HG02973 (cell line): ENCODE data around the gene LZTS2.

Source experiments
- ATAC-seq: cut with Tn5 transposase; IDR thresholded peaks from one replicate; pipeline ENCODE4 v1.9.1; 2021; ENCODE audit warnings: moderate library complexity; ENCODE audit not compliant: unreplicated experiment

The LZTS2 gene

DNA sequence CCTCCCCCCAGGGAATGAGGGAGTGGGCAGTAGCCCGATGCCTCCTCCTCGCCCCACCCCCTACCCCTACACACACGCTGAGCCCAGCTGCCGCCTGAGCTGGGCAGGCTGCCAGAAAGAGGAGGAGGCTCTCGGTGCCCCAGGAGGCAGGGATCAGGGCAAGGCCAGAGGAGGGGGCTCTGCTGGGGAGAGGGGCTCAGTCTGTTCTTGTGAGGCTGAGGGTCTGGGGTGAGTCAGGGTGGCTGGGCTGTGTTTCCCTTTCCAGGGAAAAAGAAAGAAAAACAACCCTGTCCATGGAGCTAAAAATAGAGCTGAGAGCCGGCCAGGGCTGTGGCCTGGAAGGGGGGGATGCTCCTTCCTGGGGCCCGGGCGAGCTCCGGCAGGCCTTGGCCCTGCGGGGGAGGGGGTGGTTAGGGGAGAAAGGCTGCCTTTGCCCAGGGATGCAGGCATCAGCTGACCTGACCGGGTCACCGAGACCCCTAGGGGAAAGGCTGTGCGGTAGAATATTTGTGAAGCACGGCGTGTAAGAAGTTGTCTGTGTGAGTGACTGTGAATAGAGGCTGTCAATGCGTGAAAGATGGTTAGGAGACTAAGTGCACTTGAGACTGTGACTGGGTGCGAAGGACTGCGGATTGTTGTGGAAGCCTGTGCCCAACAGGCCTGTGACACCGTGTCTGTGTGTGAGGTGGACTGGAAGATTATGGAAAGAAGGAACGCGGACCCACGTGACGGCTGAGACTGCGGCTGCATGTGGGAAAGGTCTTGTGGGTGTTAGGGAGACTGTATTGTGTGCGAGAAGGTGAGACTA is 1.2 kb upstream of the LZTS2 start:
- ATAC-seq: no peak

DNA sequence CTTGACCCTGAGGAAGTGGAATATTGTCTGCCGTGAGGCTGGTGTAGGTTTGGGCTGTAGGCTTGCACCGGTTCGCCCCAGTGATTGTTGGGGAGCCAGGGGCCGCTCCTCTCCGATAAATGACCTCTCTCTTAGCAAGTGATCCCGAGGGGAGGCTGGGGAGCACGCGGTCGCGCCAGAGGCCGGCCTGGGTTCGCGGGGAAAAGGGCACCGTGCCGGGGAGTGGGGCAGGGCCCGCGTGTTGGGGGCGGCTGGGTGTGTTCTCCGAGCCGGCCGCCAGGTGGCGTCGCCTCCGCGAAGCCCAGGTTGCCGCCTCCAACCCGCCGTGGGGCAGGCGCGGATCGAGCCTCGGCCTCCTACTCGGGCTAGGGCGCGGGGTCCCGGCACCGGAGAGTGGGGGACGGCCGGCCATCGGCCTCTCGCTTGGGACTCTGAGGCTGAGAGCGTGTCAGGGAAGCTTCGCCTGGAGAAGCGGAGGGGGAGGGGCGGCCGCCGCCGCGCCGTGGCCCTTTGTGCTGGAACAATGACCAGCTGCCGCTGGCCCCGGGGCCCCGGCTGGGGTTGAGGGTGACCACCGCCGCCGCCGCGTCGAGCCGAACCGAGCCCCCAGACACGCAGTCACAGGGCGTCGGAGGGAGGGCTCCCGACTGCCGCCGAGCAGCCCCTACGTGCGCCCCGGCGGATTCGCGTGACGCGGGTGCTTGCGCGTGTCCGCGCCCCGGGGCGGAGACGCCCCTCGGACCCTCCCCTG is 442 bp upstream of the LZTS2 start:
- peak; percentile 27 for ATAC-seq

DNA sequence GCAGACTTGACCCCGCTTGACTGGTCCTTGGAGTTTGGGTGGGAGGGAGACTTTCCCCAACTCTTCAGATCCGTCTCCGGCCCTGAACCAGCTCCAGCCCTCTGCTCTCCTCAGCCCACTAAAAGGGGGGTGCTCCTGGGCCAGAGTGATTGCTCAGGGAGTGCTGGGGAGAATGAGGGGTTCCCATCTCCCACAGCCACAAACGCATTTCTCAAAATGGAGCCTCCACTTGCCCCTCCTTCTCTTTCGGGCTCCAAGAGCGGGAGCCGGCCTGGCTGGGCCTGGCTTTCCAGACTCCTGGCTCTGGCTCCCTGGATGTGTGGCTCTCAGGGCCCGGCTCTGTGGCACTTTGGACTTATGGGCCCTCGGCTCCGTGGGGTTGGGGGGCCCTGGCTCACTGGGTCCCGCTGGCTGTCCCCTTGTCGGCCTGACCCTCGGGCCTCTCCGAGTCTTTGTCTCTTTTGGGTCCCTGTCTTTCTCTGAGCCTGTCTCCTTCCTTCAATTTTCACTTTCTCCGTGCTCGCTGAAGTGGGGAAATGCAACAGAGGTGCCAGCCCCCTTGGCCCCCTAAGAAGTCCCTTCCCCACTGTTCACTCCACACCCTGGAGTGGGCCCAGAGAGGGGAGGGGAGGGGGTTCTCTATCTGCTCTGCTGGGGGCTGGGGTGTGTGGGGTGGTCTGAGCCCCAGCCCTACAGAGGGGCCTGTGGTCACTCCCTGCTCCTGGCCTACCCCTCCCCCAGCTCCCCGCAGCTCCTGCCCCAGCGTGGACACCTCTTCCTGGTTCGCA is 713 bp downstream of the LZTS2 start:
- no peak for ATAC-seq

DNA sequence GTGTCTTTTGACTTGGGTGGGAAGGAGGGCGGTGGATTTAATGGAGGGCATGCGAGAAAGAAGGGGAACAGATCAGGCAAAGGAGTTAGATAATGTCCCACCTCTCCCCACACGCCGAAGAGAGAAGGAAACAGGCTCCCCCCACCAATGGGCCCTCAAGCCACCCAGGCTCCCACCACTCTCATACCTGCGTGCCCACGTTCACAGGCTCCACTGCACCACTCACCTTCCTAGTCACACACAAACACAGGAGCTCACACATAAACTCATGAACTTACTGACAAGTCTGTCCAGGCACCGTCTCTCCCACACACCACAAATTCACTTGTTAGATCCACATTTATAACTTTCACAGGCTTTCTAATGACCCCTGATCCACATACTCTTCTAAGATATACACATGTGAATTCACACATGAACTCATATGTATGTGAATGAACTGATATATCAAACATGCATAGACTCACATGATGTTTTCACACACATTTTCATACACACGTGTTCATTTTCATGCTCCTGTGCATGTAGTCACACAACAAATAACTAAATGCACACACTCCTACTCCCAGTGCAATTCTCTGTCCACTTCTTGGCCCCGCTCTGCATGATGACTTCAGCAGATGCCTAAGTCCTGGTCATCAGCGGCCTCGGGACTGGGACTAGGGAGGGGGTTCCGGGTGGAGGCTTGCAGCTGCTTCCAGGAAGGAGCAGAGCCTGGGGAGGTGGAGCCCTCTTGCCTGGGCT is 1.5 kb downstream of the LZTS2 start:
- no peak for ATAC-seq

DNA sequence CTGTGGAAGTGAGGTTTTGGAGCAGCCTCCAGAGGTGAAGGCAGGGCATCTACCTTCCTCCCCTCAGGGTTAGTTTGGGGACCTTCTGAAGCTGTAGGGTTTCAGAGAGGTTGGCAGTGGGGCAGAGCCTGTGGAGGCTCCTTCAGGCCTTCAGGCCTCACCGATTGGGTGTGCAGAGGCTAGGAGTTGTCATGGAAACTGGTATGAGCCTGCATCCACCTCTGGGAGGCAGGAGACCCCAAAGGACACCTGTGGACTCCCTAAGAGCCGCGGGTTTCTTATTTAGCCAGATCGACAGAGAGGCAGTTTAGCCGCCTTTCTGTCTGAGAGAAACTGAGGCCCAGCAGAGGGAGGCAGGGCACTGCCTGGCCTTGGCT is 2.0 kb downstream of the LZTS2 start:
- ATAC-seq: no peak

DNA sequence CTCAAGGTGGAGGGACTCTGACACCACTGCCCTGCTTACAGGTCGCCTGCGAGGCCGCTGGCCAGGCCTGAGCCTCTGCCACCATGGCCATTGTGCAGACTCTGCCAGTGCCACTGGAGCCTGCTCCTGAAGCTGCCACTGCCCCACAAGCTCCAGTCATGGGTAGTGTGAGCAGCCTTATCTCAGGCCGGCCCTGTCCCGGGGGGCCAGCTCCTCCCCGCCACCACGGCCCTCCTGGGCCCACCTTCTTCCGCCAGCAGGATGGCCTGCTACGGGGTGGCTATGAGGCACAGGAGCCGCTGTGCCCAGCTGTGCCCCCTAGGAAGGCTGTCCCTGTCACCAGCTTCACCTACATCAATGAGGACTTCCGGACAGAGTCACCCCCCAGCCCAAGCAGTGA is 2.8 kb downstream of the LZTS2 start:
- no peak for ATAC-seq

DNA sequence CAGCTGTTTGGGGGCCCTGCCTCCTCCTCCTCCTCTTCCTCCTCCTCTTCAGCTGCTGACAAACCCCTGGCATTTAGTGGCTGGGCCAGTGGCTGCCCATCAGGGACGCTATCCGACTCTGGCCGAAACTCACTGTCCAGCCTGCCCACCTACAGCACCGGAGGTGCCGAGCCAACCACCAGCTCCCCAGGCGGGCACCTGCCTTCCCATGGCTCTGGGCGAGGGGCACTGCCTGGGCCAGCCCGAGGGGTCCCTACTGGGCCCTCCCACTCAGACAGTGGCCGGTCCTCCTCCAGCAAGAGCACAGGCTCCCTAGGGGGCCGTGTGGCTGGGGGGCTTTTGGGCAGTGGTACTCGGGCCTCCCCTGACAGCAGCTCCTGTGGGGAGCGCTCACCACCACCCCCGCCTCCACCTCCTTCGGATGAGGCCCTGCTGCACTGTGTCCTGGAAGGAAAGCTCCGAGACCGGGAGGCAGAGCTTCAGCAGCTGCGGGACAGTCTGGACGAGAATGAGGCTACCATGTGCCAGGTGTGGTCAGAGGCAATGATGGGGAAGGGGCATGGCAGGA is 4.1 kb downstream of the LZTS2 start:
- no peak for ATAC-seq

DNA sequence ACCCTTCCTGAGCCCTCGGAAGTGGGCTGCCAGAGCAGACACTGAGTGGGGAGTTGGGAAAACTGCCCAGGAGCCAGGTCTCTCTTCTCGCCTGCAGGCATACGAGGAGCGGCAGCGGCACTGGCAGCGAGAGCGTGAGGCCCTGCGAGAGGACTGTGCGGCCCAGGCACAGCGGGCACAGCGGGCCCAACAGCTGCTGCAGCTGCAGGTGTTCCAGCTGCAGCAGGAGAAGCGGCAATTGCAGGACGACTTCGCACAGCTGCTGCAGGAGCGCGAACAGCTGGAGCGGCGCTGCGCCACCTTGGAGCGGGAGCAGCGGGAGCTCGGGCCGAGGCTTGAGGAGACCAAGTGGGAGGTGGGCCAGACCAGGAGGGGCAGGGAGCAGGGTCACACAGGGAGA is 5.8 kb downstream of the LZTS2 start:
- ATAC-seq: no peak

DNA sequence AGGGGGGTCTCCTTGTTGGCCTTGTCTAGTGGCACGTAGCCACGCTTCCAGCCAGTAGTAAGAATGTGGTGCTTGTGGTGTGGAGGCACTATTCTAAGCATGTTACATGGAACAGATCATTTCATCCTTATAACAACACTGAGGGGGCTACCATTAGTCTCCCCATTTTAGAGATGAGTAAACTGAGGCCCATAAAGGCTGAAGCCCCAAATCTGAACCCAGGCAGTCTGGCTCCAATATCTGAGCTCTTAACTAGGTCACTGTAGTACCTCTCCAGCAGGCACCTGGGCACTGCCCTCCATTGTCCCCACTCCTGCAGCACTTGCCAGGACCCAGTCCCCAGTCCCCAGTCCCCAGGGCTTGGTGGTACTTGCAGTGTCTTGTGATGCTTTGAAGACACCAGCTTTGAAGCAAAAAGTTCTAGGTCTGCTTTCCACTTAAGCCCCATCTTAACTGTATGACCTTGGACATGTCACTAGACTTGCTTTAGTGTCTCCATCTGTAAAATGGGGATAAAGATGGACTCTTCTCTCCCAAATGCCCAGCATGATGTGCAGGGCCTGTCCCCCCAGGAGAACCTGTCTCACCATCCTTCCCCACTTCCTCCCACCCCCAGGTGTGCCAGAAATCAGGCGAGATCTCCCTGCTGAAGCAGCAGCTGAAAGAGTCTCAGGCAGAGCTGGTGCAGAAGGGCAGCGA is 6.4 kb downstream of the LZTS2 start:
- ATAC-seq: no peak

DNA sequence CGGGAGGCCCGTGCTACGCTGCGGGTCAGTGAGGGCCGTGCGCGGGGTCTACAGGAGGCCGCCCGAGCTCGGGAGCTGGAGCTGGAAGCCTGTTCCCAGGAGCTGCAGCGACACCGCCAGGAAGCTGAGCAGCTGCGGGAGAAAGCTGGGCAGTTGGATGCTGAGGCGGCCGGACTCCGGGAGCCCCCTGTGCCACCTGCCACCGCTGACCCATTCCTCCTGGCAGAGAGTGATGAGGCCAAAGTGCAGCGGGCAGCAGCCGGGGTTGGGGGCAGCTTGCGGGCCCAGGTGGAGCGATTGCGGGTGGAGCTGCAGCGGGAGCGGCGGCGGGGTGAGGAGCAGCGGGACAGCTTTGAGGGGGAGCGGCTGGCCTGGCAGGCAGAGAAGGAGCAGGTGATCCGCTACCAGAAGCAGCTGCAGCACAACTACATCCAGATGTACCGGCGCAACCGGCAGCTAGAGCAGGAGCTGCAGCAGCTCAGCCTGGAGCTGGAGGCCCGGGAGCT is 7.0 kb downstream of the LZTS2 start:
- ATAC-seq: no peak

DNA sequence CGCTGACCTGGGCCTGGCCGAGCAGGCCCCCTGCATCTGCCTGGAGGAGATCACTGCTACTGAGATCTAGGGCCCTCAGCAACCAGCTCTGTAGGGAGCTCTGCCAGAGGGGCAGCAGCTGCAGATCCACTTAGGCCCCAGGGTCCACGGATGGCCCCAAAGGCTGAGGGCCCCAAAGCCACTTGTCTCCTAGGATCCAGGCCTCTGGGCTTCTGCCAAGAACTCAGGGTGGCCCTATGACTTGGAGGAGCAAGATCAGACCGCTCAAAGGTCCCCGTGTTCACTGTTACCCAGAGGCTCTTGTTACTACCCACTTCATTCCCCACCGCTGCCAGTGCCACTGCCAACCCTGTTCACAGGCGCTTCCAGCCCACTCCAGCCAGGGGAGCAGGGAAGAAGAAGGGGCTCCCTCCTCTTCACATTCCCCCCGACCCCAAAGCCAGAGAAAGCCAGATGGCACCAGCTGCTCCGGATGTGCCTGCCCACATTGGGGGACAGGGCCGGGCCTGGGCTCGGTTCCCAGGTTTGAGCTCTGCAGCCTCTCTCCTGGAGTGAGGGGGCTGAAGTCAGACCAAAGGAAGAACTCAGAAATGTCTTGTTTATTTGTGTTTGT is 7.6 kb downstream of the LZTS2 start:
- no peak for ATAC-seq

DNA sequence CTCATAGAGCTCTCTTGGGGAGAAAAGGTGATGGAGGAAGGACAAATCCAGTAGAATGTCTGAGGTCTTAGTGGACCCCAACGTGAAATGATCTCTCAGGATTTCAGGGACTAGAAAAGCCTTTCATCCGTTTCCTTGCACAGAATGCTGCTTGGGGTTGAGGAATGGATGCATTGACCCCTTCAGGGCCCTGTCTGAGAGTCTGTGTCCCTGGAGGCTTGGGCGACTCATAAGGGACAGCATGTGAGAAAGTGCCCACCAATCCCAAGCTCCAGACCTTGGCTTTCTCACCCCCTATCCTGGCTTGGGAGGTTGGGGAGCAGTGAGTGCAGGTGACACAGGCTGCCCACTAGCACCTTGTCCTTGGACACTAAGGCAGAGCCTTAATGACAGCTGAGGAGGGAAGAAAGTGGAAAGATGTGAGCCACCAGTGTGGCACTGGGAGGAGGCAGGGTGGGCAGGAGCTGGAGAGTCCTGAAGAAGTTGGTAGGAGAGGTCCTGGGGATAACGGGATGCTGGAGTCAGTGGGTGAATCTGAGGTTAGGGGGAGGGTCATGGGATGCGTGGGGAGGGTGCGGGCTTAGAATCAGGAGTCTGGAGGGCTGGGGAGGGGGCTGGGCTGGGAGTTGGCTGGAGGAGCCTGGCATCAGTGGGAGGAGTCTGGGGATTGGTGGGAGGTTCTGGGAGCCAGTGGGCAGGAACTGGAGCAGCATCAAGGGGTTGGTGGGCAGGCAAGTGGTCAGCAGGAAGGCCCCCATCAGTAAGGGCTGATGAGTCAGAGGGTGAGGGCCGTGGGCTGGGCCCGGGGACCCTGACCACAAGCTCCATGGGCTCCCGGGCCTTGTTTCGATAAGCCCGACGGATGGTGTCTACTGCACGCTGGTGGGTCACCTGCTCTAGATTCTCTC is 8.6 kb downstream of the LZTS2 start:
- no peak for ATAC-seq

DNA sequence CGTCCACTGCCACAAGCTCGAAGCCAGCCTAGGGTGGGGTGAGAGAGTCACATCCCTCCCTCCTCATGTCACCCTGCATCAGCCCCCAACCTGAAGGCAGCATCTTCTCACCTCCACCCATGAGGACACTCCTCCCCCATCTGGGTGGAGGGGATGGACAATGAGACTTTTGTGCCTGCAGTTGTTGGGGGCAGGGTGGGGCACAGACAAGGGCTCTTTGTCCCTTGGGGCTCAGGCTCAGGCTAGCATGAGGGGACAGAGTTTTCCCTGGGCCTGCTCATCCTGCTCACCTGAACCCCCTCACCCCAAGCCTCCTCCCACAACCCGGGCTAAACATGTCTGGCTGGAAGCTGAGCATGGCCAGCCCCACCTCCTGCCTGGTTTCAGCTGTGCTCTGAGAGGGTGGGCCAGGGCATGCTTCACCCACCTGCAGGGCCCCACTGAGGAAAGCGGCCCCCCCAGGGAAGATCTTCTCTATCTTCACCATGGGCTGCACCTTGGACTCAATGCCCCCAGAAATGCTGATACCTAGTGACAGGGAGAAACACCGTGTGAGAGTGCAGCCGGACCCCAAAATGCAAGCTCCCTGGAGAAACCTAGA is 9.3 kb downstream of the LZTS2 start:
- ATAC-seq: no peak

DNA sequence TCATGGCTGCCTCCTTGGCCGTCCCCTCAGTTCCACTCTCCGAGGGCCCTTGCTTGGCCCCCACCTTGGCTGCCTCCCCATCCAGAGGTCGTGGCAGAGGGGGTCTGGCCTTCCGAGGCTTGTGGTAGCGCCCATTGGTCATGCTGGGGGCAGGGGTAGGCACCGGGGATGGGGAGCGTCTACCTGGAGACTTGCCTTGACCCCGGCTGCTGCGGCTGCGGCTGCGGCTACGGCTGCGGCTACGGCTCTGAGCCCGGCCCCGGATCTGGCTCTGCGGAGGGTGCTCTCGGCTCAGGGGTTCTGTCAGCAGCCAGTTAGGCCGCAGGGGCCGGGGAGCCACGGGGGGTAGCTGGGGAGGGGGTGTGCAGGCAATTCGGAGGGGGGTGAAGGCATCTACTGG is 10.7 kb downstream of the LZTS2 start:
- no peak for ATAC-seq

DNA sequence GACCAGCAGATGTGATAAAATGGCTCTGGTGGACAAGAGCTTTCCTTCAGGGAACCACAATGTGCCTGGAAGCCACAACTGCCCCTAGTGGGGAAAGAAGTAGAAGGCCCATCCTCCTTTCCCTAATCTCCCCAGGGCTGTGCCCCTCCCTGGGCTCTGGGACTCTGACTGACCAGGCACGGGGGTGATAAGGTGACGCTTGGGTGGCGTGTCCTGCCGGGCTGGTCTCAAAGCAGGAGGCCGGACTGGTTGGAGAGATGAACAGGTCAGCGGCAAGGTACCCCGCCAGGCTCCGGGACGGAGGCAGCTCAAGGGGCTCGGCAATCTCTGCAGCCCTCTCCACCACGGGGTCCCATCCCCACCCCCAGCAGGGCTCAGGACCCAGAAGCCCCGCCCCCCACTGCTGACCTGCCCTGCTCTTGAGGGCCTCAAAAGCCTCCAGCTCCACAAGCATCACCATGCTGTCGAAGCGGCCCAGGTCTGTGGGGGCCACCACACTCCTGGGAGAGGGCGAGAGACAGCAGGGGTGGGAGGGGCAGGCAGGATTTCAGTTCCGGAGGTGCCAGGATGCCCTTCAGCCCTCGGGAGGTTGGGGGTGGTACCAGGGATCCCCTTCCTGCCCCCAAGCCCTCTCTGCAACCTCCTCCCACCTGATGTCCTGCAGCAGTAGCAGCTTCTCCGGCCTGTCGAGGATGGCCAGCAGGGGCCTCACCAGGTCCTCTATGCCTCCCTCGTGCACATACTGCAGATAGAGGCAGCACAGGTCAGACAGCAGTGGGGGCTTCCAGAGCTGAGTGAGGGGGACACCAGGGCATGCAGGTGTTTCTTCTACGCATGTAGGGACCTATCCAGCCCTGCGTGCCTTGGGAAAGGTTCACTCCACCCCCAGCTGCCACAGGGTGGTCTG is 12.2 kb downstream of the LZTS2 start:
- no peak for ATAC-seq

DNA sequence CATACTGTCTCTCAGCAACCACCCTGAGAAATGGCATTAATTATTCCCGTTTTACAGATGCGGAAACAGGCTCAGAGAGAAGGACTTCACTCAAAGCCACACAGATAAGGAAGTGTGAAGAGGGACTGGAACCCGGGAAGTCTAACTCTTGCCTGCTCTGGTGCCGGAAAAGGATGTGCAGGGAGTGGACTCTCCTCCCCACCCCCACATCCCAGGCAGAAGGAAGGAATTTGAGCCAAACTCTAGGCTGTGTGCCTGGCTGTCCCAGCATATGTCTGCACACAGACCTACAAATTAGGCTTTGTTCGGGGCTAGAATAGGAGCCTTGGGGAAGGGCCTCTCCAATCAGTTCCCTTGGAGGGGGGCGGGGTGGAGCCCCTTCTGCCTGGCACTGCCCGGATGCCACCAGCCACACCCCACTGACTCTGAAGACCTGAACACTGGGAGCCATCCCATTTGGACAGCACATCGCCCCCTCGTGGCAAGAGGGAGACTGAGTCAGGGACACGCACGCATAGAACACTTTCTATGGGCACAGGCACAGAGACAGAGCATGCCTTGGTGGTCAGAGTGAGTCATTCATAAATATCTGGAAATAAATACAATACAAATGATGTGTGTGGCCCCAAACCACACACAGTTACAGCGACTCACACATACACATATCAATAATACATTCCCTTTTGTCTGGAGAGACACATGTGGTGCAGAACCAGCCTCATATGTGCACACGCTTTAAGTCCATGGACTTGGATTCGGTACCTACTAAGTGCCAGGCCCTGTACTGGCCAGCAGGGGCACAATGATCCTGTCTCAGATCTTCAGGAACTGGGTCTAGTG is 13.1 kb downstream of the LZTS2 start:
- peak; percentile 57 for ATAC-seq
